K562 (cell line): ENCODE data around the gene ARRB2. TPM values are rescaled to one million over a fixed set of nuclear protein-coding genes. Genes with fewer than 3 reads are reported as not detected.

Experiments used
- ATAC-seq: fragments of 200-7000 bp; cut with Tn5 transposase; 3 replicates; pipeline ENCODE4 v1.9.1; 2020; ENCODE audit warnings: moderate library complexity
- BruUV-seq: library from RNA; stranded (reverse); fragments of 400-500 nt; replicated peaks from 2 replicates; lab custom pipeline; 2021; lab: Mats Ljungman, UMichigan
- CTCF ChIA-PET: fragments of 300-600 bp; formaldehyde crosslinking; extraction: SDS; loops from one replicate; lab custom pipeline; 2021; ENCODE audit warnings: low intra/inter-chr PET ratio; lab: Yijun Ruan, JAX
- POLR2A ChIA-PET: fragments of 300-600, 350-650 bp; sonication (Branson Sonifier 250); formaldehyde crosslinking; extraction: SDS; loops from one replicate; lab custom pipeline; 2021; ENCODE audit warnings: antibody characterized with exemption, inconsistent platforms; lab: Yijun Ruan, JAX
- DNase-seq, 4 experiments: peaks; one replicate each; pipeline versions ENCODE4 v3.0.0 to v3.0.0-alpha.2; 2011 to 2018; ENCODE audit warnings: low spot score in 3 of 4, mixed read lengths in 3 of 4; ENCODE audit errors: extremely low read depth in 1 of 4
- FAIRE-seq: peaks from 2 replicates; lab custom pipeline; 2011; peaks lifted over from hg19 to GRCh38; lab: Jason Lieb, UNC
- H2AFZ ChIP-seq: 2 replicates; pipeline ENCODE4 v1.6.0; 2011; ENCODE audit warnings: low read depth, low read length, control low read depth, inconsistent platforms
- H3K27ac ChIP-seq: fragments of 200-600 bp; 3 replicates; pipeline ENCODE4 v1.8.0; 2011; ENCODE audit warnings: low read depth, mild to moderate bottlenecking, control low read depth, inconsistent platforms, low read length, moderate library complexity, mixed read lengths; ENCODE audit errors: extremely low read depth
- H3K27me3 ChIP-seq, 2 experiments: fragments of 300-600 bp in 1 of 2; 2 replicates in 1 of 2; 3 replicates in 1 of 2; pipeline versions ENCODE4 v1.6.0 to v1.8.0; 2011; ENCODE audit warnings: inconsistent platforms in 2 of 2, low read length in 2 of 2, mild to moderate bottlenecking in 1 of 2, mixed read lengths in 1 of 2, moderate library complexity in 1 of 2; ENCODE audit not compliant: control insufficient read depth in 2 of 2, insufficient read depth in 2 of 2
- H3K36me3 ChIP-seq: fragments of 300-600 bp; 3 replicates; pipeline ENCODE4 v1.8.0; 2011; ENCODE audit warnings: mild to moderate bottlenecking, low read length, inconsistent platforms; ENCODE audit not compliant: control insufficient read depth, insufficient read depth
- H3K4me1 ChIP-seq, 2 experiments: fragments of 200-600 bp in 1 of 2; replicated peaks in 1 of 2; 2 replicates in 1 of 2; 3 replicates in 1 of 2; pipeline versions ENCODE4 v1.5.1 to v1.8.0; 2011; ENCODE audit warnings: inconsistent platforms in 2 of 2, low read length in 2 of 2, mild to moderate bottlenecking in 1 of 2, mixed read lengths in 1 of 2, moderate library complexity in 1 of 2; ENCODE audit not compliant: control insufficient read depth in 2 of 2, insufficient read depth in 2 of 2
- H3K4me2 ChIP-seq: 2 replicates; pipeline ENCODE4 v1.6.1; 2011; ENCODE audit warnings: low read length, control low read depth, inconsistent platforms, mixed read lengths; ENCODE audit not compliant: insufficient read depth
- H3K4me3 ChIP-seq: fragments of 200-600 bp; sonication (generic), shearing (Covaris generic); 2 replicates; pipeline ENCODE4 v1.5.1; 2016; ENCODE audit warnings: control low read depth, inconsistent platforms
- H3K79me2 ChIP-seq: fragments of 200-600 bp; 3 replicates; pipeline ENCODE4 v1.8.0; 2011; ENCODE audit warnings: low read length, inconsistent platforms; ENCODE audit not compliant: control insufficient read depth, insufficient read depth
- H3K9ac ChIP-seq, 2 experiments: 2 replicates each; pipeline versions ENCODE4 v1.6.0 to v1.6.1; 2011; ENCODE audit warnings: low read depth in 2 of 2, low read length in 2 of 2, control low read depth in 1 of 2, inconsistent platforms in 1 of 2, mild to moderate bottlenecking in 1 of 2, mixed read lengths in 1 of 2; ENCODE audit not compliant: insufficient read depth in 1 of 2
- H3K9me1 ChIP-seq: one replicate; pipeline ENCODE4 v1.6.0; 2011; ENCODE audit warnings: inconsistent platforms, mild to moderate bottlenecking, low read length, moderate library complexity; ENCODE audit not compliant: control insufficient read depth, insufficient read depth
- H3K9me3 ChIP-seq: replicated peaks from 2 replicates; pipeline ENCODE4 v1.5.1; 2011; ENCODE audit warnings: low read depth, low read length, inconsistent platforms; ENCODE audit not compliant: control insufficient read depth, insufficient read depth
- H4K20me1 ChIP-seq: replicated peaks from 2 replicates; pipeline ENCODE4 v1.6.1; 2011; ENCODE audit warnings: low read length, inconsistent platforms, mixed read lengths; ENCODE audit not compliant: control insufficient read depth, insufficient read depth
- CCNT2 ChIP-seq: IDR thresholded peaks from 2 replicates; pipeline ENCODE4 v1.6.1; 2011; ENCODE audit warnings: borderline replicate concordance, low read depth, mild to moderate bottlenecking, moderate library complexity, mixed read lengths, low read length; ENCODE audit not compliant: insufficient read length; ENCODE audit errors: extremely low read depth
- HNRNPLL ChIP-seq: fragments of 200-400 bp; formaldehyde crosslinking; IDR thresholded peaks from 2 replicates; pipeline ENCODE4 v1.6.1; 2017; ENCODE audit warnings: low read length, low read depth, mild to moderate bottlenecking; ENCODE audit not compliant: poor library complexity, severe bottlenecking
- KAT2B ChIP-seq: IDR thresholded peaks from one replicate; pipeline ENCODE4 v1.6.1; 2012; ENCODE audit warnings: low read depth, mild to moderate bottlenecking, control low read depth, inconsistent platforms, low read length, moderate library complexity
- PRMT5 ChIP-seq: sonication (generic); formaldehyde crosslinking; IDR thresholded peaks from 2 replicates; pipeline ENCODE4 v1.5.0; 2020; ENCODE audit warnings: missing genetic modification reagents
- RB1 ChIP-seq: fragments of 450-650 bp; IDR thresholded peaks from 2 replicates; pipeline ENCODE4 v1.6.1; 2017; ENCODE audit warnings: low read depth, mild to moderate bottlenecking
- RCOR1 ChIP-seq, 2 experiments: IDR thresholded peaks; 2 replicates each; pipeline ENCODE4 v1.6.1; 2012; ENCODE audit warnings: low read depth in 2 of 2, low read length in 2 of 2, borderline replicate concordance in 1 of 2, improper control_type of control experiment in 1 of 2
- STAG1 ChIP-seq: sonication (generic); formaldehyde crosslinking; IDR thresholded peaks from 2 replicates; pipeline ENCODE4 v1.5.0; 2020; ENCODE audit warnings: missing genetic modification reagents, borderline replicate concordance
- TSHZ1 ChIP-seq: fragments of 250-450 bp; sonication (Bioruptor Pico); IDR thresholded peaks from 2 replicates; pipeline ENCODE4 v1.4.0; 2020; ENCODE audit warnings: mild to moderate bottlenecking, moderate library complexity
- whole genome bisulfite sequencing: fragments of 100-300 bp; shearing (Covaris generic); methylation state at CpG from one replicate; pipeline ENCODE4 v1.1.6; 2016; ENCODE audit warnings: low coverage, mixed read lengths; ENCODE audit not compliant: insufficient coverage; ENCODE audit errors: missing lambda C conversion rate; 5-methylcytosine and 5-hydroxymethylcytosine counted together
- in situ Hi-C: fragments of 300-500 bp; cut with MboI; formaldehyde crosslinking; loops from 4 replicates; pipeline ENCODE4 v1.15.0; 2018; ENCODE audit warnings: inconsistent platforms, mixed read lengths
- intact Hi-C: fragments of 100-400 bp; cut with micrococcal nuclease; formaldehyde crosslinking; loops from 2 replicates; pipeline ENCODE4 v1.14.2; 2022
- polyA plus RNA-seq, 8 experiments: library from polyadenylated mRNA; depleted of rRNA in 4 of 8; stranded (reverse) in 5 of 8; unstranded in 3 of 8; fragments of >200 nt; fragmentation: Nextera tagmentation in 2 of 8; fragmentation: Illumina TruSeq in 1 of 8; extraction: Ambion mirVana in 2 of 8; extraction: Trizol in 1 of 8; gene quantifications; 2 replicates each; pipeline versions ENCODE4 v1.2.1 to v1.2.3, GENCODE V29; 2011 to 2014; ENCODE audit warnings: inconsistent platforms in 1 of 8, missing spikeins in 1 of 8
- total RNA-seq, 7 experiments: library from RNA; depleted of rRNA in 6 of 7; stranded (reverse); fragments of >200 nt in 6 of 7; fragmentation: Illumina TruSeq in 2 of 7; extraction: Trizol in 2 of 7; gene quantifications; 2 replicates each; pipeline versions ENCODE4 v1.2.1 to v1.2.3, GENCODE V29; 2011 to 2021; ENCODE audit warnings: low replicate concordance in 1 of 7
- TF ChIP-seq, protein P1 (sequence below), 2 experiments: fragments of 450-650 bp; IDR thresholded peaks; 2 replicates each; pipeline ENCODE4 v1.6.1; 2016; ENCODE audit warnings: mild to moderate bottlenecking in 2 of 2, borderline replicate concordance in 1 of 2, low read depth in 1 of 2, moderate library complexity in 1 of 2

ARRB2 gene
- total and polyA plus RNA-seq, 9 of the 15 experiments (the other 6 are each of a cell fraction or from before 2014, with no cell fraction given): 0.79 to 15.3 (median 8.8) TPM

DNA sequence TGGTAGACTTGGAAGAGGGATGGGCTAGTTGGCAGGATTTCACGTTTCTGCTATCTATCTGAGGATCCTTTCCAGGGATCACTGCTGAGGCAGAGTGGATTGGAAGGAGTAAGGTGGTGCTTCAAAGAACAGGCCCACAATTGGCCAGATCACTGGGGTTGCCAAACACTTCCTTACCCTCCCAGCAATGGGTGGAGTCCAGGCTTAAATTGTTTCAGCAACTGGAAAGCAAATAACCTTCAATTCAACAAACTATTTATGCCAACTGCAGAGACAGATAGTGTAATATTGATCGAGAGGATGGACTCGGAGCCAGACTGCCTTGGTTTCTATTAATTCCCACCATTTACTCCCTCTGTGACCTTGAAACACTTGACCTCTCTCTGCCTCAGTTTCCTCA is 2.1 kb downstream of the ARRB2 start:
- ChIA-PET POLR2A (no interaction called here), CTCF (no interaction called here)
- no peak overlapping the region for H3K27ac ChIP-seq
- H3K79me2 ChIP-seq: no peaks in the 10 kb centered on the region
- no peaks in the 10 kb centered on the region for H3K9me3 ChIP-seq
- H4K20me1 ChIP-seq: 0 out of 2 replicates have a peak, but pooled peaks cover 4% of the 10 kb centered on the region
- no TSS peak for BruUV-seq
- intact Hi-C loops: no loop called here
- no peak for DNase-seq
- in situ Hi-C loops: loop anchor here (5.0 kb wide), 1 partner anchor 170 kb away; no protein-coding TSS in a partner anchor
- no peak overlapping the region for H3K9ac ChIP-seq
- no peaks in the 10 kb centered on the region for H3K9me1 ChIP-seq
- no peak overlapping the region for H3K4me3 ChIP-seq
- no peak for FAIRE-seq
- ATAC-seq: no peak
- H3K4me1 ChIP-seq: peaks cover 3 to 21% of the 10 kb centered on the region in 2 experiments; a peak in 4 of 5 replicates
- 60% methylated on average over 3 of the region's 3 CpGs for WGBS
- H3K27me3 ChIP-seq: no peaks in the 10 kb centered on the region
- H3K36me3 ChIP-seq: no peaks in the 10 kb centered on the region
- H2AFZ ChIP-seq: no peak overlapping the region
- H3K4me2 ChIP-seq: no peak overlapping the region
- TF ChIP-seq STAG1: no peak
- TF ChIP-seq CCNT2: no peak
- no peak for TF ChIP-seq RCOR1 (IDR thresholded peaks at IDR 0.05; ENCODE audit: borderline replicate concordance in 1 of 2, low read depth in 2 of 2, low read length in 2 of 2)
- TF ChIP-seq PRMT5 (CRISPR knock-in tag): no peak
- TF ChIP-seq HNRNPLL: no peak
- TF ChIP-seq, protein P1, sequence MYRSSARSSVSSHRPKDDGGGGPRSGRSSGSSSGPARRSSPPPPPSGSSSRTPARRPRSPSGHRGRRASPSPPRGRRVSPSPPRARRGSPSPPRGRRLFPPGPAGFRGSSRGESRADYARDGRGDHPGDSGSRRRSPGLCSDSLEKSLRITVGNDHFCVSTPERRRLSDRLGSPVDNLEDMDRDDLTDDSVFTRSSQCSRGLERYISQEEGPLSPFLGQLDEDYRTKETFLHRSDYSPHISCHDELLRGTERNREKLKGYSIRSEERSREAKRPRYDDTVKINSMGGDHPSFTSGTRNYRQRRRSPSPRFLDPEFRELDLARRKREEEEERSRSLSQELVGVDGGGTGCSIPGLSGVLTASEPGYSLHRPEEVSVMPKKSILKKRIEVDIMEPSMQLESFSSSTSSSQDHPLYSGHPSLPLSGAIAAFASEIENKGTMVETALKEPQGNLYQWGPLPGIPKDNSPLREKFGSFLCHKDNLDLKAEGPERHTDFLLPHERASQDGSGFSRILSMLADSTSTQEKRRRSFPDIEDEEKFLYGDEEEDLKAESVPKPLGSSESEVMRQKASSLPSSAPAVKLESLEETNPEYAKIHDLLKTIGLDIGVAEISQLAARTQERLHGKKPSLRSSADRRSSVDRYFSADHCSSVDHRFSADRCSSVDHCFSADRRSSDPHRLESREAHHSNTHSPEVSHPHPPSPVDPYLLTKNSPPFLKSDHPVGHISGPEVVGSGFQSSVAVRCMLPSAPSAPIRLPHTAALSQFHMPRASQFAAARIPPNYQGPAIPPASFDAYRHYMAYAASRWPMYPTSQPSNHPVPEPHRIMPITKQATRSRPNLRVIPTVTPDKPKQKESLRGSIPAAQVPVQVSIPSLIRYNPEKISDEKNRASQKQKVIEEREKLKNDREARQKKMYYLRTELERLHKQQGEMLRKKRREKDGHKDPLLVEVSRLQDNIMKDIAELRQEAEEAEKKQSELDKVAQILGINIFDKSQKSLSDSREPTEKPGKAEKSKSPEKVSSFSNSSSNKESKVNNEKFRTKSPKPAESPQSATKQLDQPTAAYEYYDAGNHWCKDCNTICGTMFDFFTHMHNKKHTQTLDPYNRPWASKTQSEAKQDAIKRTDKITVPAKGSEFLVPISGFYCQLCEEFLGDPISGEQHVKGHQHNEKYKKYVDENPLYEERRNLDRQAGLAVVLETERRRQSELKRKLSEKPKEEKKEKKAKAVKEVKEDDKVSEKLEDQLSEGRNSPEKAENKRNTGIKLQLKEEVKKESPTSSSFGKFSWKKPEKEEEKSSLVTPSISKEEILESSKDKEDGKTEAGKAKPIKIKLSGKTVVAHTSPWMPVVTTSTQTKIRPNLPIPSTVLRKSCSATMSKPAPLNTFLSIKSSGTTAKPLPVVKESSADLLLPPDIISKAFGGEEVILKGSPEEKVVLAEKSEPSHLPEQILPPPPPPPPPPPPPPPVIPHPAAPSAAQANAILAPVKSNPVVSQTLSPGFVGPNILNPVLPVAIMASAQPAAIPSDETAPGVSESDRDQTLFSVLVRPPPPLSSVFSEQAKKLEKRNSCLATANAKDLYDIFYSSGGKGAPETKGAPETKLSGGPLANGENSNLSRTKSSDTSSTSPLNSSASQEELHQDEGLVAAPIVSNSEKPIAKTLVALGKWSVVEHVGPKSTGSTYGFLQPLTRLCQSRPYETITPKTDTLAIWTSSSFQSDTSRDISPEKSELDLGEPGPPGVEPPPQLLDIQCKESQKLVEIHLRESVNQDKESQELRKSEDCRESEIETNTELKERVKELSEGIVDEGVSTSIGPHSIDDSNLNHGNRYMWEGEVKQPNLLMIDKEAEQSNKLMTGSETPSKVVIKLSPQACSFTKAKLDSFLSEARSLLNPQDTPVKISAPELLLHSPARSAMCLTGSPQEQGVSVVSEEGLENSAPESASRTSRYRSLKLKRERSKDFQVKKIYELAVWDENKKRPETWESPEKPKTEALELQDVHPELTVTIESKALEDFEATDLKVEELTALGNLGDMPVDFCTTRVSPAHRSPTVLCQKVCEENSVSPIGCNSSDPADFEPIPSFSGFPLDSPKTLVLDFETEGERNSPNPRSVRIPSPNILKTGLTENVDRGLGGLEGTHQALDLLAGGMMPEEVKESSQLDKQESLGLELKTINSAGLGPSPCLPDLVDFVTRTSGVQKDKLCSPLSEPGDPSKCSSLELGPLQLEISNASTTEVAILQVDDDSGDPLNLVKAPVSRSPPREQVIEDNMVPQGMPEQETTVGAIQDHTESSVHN (IDR thresholded peaks at IDR 0.05; ENCODE audit: borderline replicate concordance in 1 of 2, low read depth in 1 of 2): no peak
- no peak for TF ChIP-seq TSHZ1 (CRISPR knock-in tag)
- TF ChIP-seq RB1: no peak
- TF ChIP-seq KAT2B: no peak
